Coronary artery (tissue), 2 donors: ENCODE results near the gene FAM120A.

Source experiments
- DNase-seq: peaks from one replicate; pipeline ENCODE4 v3.0.0-alpha.2; 2017; ENCODE audit warnings: low spot score
- H3K27ac ChIP-seq, 2 donors: fragments of 200-600 bp; sonication (generic); one replicate each; pipeline ENCODE4 v1.5.1; 2016 to 2019
- H3K4me3 ChIP-seq: fragments of 200-600 bp; sonication (generic); 2 replicates; pipeline ENCODE4 v1.5.1; 2016; ENCODE audit warnings: mild to moderate bottlenecking, moderate library complexity
- TF ChIP-seq, protein P1 (sequence below): fragments of 200-600 bp; sonication (generic); IDR thresholded peaks from one replicate; pipeline ENCODE4 v1.5.1; 2019; ENCODE audit warnings: antibody characterized with exemption

The FAM120A gene

DNA sequence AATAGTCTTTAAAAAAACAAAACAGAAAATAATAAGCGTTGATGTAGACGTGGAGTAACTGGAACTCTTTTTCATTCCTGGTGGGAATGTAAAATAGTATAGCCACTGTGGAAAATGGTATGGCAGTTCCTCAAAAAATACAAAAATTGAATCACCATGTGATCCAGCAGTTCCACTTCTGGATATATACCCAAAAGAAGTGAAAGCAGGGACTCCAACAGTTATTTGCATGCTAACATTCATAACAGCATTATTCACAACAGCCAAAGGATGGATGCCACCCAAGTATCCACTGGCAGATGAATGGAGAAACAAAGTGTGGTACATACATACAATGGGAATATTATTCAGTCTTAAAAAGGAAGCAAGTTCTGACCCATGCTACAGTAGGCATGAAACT lies 120.7 kb downstream of the FAM120A start:
- no peak overlapping the region for H3K27ac ChIP-seq
- TF ChIP-seq, protein P1, sequence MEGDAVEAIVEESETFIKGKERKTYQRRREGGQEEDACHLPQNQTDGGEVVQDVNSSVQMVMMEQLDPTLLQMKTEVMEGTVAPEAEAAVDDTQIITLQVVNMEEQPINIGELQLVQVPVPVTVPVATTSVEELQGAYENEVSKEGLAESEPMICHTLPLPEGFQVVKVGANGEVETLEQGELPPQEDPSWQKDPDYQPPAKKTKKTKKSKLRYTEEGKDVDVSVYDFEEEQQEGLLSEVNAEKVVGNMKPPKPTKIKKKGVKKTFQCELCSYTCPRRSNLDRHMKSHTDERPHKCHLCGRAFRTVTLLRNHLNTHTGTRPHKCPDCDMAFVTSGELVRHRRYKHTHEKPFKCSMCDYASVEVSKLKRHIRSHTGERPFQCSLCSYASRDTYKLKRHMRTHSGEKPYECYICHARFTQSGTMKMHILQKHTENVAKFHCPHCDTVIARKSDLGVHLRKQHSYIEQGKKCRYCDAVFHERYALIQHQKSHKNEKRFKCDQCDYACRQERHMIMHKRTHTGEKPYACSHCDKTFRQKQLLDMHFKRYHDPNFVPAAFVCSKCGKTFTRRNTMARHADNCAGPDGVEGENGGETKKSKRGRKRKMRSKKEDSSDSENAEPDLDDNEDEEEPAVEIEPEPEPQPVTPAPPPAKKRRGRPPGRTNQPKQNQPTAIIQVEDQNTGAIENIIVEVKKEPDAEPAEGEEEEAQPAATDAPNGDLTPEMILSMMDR: no peak
- no peak for DNase-seq
- H3K4me3 ChIP-seq: no peak overlapping the region

DNA sequence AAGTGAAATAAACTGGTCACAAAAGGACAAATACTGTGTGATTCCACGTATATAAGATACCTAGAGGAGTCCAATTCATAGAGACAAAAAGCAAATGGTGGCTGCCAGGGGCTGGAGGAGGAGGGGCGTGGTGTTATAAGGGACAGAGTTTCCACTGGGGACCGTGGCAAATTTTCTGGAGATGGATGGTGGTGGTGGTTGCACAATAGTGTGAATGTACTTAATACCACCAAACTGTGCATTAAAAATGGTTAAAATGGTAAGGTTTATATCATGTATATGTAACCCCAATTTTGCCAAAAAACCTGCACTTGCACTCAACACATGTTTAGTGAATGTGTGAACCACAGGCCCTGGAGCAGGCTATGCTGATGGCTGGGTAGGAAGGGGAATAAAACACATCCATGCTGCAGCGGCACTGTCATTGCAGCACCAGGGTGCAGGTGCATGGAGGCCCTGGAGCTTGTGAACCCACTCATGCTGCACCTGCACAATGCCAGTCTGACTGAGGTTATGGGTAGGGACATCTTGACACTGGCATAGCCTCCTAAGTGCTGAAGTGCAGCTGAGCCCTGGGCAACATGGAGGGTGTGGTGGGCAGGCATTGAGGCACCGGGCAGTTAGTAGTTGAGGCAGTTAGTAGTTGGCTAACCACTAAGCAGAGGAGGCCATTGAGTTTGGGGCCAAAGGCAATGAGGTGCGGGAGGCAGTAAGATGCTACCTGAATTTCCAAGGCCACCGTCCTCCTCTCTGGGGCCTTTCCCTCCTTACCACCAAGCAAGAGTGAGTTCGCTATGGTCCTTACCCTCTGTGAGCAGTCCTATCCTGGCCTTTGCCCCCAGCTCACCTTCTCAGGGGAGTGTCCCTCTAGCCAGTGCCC lies 121.4 kb downstream of the FAM120A start:
- Histone ChIP-seq H3K27ac (no peak overlapping the region), H3K4me3 (no peak overlapping the region)
- TF ChIP-seq, protein P1: no peak
- DNase-seq: peak; percentile 63

DNA sequence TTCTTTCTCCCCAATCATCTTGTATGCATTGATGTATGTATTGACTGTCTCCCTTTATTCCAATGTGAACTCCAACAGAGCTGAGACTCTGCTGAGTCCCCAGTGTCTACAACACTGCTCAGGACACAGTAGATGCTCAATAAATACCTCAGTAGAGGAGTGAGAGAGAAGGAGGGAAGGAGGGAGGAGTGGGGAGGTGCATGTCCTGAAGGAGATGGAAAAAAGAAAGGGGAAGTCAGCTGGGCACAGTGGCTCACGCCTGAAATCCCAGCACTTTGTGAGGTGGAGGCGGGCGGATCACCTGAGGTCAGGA lies 122.0 kb downstream of the FAM120A start:
- H3K4me3 ChIP-seq: no peak overlapping the region
- no peak overlapping the region for H3K27ac ChIP-seq
- TF ChIP-seq, protein P1: no peak
- peak; percentile 63 for DNase-seq

DNA sequence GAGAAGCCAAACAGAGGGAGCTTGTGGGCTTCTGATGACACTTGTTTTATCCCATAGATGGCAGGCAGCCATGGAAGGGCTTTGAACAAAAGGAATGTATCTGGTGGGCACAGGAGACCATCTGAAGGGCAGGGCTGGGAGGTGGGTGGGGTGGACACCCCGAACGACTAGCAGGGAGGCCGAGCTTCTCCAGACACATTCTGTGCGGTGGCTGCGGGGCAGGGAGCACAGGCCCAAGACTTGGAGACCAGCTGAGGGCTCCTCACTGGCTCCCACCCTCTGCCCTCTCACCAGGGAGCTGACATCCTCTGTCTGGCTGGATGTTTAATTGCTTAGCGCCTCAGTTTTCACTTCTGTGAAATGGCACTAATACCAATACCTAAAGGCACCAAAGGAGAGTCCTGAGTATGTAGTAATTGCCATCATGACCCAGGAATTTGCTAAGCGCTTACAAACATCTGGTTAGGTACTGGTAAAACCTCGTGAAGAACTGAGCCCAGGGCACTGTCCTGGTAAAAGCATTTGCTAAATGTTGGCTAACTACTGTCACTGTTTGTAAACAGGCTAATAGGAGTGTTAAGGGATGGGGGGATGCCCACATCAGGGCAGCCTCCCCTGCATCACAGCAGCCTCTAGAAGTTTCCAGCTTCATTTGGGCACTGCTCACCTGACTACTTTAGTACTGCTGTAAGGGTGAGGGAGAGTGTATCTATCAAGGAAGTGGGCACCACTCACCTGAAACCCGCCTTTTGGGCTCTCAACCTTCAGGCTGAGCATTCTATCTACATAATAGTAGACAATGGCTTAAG lies 122.8 kb downstream of the FAM120A start:
- no peak overlapping the region for H3K4me3 ChIP-seq
- TF ChIP-seq, protein P1: no peak
- DNase-seq: peak; percentile 61
- H3K27ac ChIP-seq: no peak overlapping the region

DNA sequence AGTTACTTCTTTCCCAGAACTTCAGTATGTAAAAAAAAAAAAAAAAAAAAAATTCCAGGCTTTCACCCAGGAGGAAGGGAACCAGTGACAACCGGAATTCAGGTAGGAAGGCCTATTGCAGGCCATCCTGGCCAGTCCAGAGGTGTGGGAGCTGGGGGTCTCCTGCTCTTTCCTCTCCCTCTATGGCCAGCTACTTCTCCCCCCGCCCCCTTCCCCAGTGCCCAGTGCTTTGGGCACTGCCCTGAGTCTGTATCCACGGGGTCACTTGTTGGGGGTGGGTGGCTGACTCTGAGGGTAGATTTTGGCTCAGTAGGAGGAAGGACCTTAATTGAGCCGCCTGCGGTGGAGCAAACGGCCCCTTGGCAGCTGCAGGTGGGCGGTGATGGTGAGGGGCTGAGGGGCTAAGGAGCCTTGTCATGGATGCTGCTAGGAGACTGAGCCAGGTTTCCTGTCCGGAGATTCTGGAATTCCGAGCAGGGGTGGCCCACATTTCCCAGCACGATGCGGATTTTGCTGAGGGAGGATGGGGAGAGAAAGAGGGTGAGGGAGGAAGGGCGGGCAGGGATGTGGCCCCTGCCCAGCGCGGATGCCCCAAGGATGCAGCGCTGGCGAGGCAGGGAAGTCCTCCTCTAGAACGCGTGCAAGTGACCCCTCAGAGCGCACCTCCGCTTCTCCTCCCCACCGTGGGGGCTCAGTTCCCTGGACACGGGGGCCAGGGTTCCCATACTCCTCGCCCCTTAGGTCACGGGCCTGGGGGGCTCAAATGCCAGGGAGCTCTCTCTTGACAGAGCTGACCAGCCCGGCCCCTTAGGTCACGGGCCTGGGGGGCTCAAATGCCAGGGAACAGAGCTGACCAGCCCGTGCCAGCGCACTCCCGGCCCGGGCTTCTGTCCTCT lies 123.7 kb downstream of the FAM120A start:
- TF ChIP-seq, protein P1: no peak
- Histone ChIP-seq H3K27ac (peak overlapping the region; percentile 89 to 97), H3K4me3 (peak overlapping the region; percentile 85)
- peak; percentile 82 for DNase-seq

- TF ChIP-seq, protein P1: no peak
- DNase-seq: no peak
- peak overlapping the region; percentile 89 to 97 for H3K27ac ChIP-seq
- peak overlapping the region; percentile 85 for H3K4me3 ChIP-seq
Observed at GRCh38 chr9:93575796-93576257, 124.3 kb downstream of the FAM120A start.
